ENCODE measurements around the gene RXRB.
"Not testable (repeated sequence)": the region's sequence is repeated elsewhere in the genome, so short reads cannot be mapped to it uniquely, and the experiment has no call there.

RXRB gene

GRCh38 chr6:33200219-33201146 is at the start of gene RXRB, which contains the start of gene SLC39A7:
Gene RXRB (minus strand): TSS chr6:33200665. CDS start chr6:33200476, 189 bp downstream.
Gene SLC39A7 (plus strand): TSS chr6:33200867. CDS start chr6:33201246, 379 bp downstream.
- DNase-seq: peak; percentile 99

- DNase-seq: no peak
These were observed 49.5 kb upstream of the RXRB start for GRCh38 chr6:33249732-33250630.

GRCh38 chr6:33248932-33249731 is 48.7 kb upstream of the RXRB start:
- DNase-seq: peak; percentile 99

GRCh38 chr6:33248643-33248931 is 48.1 kb upstream of the RXRB start:
- DNase-seq: no peak

- DNase-seq: peak; percentile 87
These were observed 47.6 kb upstream of the RXRB start for GRCh38 chr6:33247977-33248642.

GRCh38 chr6:33243476-33243875 is 43.0 kb upstream of the RXRB start:
- DNase-seq: no peak

- DNase-seq: no peak
These were observed 41.5 kb upstream of the RXRB start for GRCh38 chr6:33241968-33242367.

- DNase-seq: no peak
These were observed 37.3 kb upstream of the RXRB start for GRCh38 chr6:33237741-33238140.

GRCh38 chr6:33236852-33237251 is 36.4 kb upstream of the RXRB start:
- DNase-seq: no peak

GRCh38 chr6:33236328-33236727 is 35.9 kb upstream of the RXRB start:
- no peak for DNase-seq

- DNase-seq: no peak
These were observed 34.8 kb upstream of the RXRB start for GRCh38 chr6:33235221-33235634.

- not testable (repeated sequence) for DNase-seq
These were observed 26.1 kb upstream of the RXRB start for GRCh38 chr6:33226503-33227120.

GRCh38 chr6:33217681-33218080 is 17.2 kb upstream of the RXRB start:
- DNase-seq: no peak

- DNase-seq: no peak
These were observed 16.8 kb upstream of the RXRB start for GRCh38 chr6:33217246-33217645.

GRCh38 chr6:33216117-33216649 is 15.7 kb upstream of the RXRB start:
- no peak for DNase-seq

GRCh38 chr6:33215271-33216116 is 15.0 kb upstream of the RXRB start:
- no peak for DNase-seq

GRCh38 chr6:33213989-33214335 is 13.5 kb upstream of the RXRB start:
- DNase-seq: no peak

- no peak for DNase-seq
These were observed 12.9 kb upstream of the RXRB start for GRCh38 chr6:33213166-33213988.

- DNase-seq: no peak
These were observed 12.3 kb upstream of the RXRB start for GRCh38 chr6:33212857-33213165.

Measured in CD4-positive, alpha-beta T cell treated with Interleukin-4 for 4 hours (primary cell).